22Rv1 (cell line): ENCODE results near the gene CISD1.

Source experiments
- ZFX ChIP-seq: fragments of 450-650 bp; IDR thresholded peaks from 2 replicates; pipeline ENCODE4 v1.6.1; 2017; ENCODE audit warnings: antibody characterized with exemption, borderline replicate concordance
- TF ChIP-seq, protein P1 (sequence below): fragments of 450-650 bp; IDR thresholded peaks from 2 replicates; pipeline ENCODE4 v1.5.1; 2017; ENCODE audit warnings: mild to moderate bottlenecking

DNA sequence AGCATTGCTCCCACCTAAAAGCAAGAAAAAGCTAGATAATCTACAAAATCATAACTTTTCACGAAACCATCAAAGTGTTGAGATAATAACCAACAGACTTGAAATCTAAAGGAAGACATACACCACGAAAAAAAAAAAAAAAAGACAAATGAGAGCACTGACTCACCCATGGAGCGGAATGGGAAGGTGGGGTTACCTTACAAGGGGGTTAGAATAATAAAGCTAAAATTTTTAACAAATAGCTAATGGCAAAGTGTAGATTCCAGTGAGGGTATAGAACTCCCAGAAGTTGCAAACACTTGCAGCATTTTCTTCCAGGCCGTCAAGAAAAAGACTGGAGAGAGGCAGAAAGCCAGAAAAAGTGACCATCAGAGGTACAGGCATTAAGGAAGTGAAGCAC is 28.4 kb upstream of the CISD1 start:
- TF ChIP-seq, protein P1, sequence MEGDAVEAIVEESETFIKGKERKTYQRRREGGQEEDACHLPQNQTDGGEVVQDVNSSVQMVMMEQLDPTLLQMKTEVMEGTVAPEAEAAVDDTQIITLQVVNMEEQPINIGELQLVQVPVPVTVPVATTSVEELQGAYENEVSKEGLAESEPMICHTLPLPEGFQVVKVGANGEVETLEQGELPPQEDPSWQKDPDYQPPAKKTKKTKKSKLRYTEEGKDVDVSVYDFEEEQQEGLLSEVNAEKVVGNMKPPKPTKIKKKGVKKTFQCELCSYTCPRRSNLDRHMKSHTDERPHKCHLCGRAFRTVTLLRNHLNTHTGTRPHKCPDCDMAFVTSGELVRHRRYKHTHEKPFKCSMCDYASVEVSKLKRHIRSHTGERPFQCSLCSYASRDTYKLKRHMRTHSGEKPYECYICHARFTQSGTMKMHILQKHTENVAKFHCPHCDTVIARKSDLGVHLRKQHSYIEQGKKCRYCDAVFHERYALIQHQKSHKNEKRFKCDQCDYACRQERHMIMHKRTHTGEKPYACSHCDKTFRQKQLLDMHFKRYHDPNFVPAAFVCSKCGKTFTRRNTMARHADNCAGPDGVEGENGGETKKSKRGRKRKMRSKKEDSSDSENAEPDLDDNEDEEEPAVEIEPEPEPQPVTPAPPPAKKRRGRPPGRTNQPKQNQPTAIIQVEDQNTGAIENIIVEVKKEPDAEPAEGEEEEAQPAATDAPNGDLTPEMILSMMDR, result no peak
- TF ChIP-seq ZFX, result no peak
